ENCODE measurements around the gene BASP1.

The BASP1 gene

DNA sequence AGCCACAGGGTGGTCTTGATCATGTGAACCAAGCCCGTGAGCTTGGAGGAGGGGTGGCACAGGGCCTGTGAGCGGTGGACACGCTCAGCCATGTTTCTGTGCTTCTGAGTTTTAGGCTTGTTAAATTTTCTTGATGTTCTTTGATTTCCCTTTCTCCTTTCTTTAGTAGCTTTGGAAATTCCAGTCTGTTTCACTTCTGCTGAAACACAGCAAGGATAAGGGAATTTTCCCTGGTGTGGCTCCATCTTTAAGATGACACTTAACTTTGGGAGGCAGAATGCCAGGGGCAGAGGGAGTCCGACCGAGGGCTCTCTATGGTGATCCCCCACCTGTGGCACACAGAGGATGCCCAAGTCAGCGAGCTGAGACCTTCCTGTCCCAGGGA, 29.7 kb upstream of the BASP1 start:
- WGBS, 2 donors (ENCODE audit: extremely low coverage in 2 of 2, insufficient read length in 2 of 2, insufficient replicate concordance in 1 of 2), result no CpG with 5 or more reads among the region's 6 CpGs
- Histone ChIP-seq H3K9ac (ENCODE audit: low read depth, low read length, poor library complexity) (no peak overlapping the region), H3K23ac (ENCODE audit: low read depth, low read length, poor library complexity) (no peak overlapping the region), H2AK5ac (ENCODE audit: low read depth, low read length) (no peak overlapping the region), H4K8ac (ENCODE audit: low read depth, low read length) (no peak overlapping the region), H3K4me2 (ENCODE audit: insufficient read depth, low read length, poor library complexity, severe bottlenecking) (no peak overlapping the region), H3K36me3 (replicated peaks in 1 of 2; ENCODE audit: control insufficient read depth in 2 of 2, insufficient read depth in 2 of 2, low read length in 2 of 2) (no peaks in the 10 kb centered on the region), H3K4me1 (ENCODE audit: control insufficient read depth in 2 of 2, insufficient read depth in 1 of 2, low read depth in 1 of 2, low read length in 2 of 2) (peaks cover 4 to 5% of the 10 kb centered on the region in 2 donors), H2BK12ac (ENCODE audit: low read length) (no peak overlapping the region), H3K27ac (replicated peaks; ENCODE audit: low read length) (no peak overlapping the region), H3K79me1 (ENCODE audit: low read depth, low read length) (no peaks in the 10 kb centered on the region), H3K9me3 (replicated peaks in 1 of 2; ENCODE audit: control insufficient read depth in 2 of 2, insufficient read depth in 1 of 2, low read depth in 1 of 2, low read length in 2 of 2) (no peaks in the 10 kb centered on the region), H3K4me3 (ENCODE audit: low read length in 2 of 2) (no peak overlapping the region), H3K18ac (ENCODE audit: low read length) (peak overlapping the region; percentile 63), H2BK15ac (ENCODE audit: low read length) (no peak overlapping the region), H3K14ac (ENCODE audit: low read length) (no peak overlapping the region), H3K4ac (ENCODE audit: low read length) (no peak overlapping the region), H2BK120ac (ENCODE audit: low read depth, low read length) (no peak overlapping the region), H3K27me3 (ENCODE audit: control insufficient read depth in 3 of 3, insufficient read depth in 3 of 3, low read depth in 1 of 3, low read length in 3 of 3) (no peaks in the 10 kb centered on the region), H4K91ac (ENCODE audit: low read depth, low read length, poor library complexity) (no peak overlapping the region), H2BK5ac (ENCODE audit: low read length) (no peak overlapping the region), H2AFZ (ENCODE audit: low read length) (no peak overlapping the region)
- no peak for DNase-seq (ENCODE audit: low spot score)

DNA sequence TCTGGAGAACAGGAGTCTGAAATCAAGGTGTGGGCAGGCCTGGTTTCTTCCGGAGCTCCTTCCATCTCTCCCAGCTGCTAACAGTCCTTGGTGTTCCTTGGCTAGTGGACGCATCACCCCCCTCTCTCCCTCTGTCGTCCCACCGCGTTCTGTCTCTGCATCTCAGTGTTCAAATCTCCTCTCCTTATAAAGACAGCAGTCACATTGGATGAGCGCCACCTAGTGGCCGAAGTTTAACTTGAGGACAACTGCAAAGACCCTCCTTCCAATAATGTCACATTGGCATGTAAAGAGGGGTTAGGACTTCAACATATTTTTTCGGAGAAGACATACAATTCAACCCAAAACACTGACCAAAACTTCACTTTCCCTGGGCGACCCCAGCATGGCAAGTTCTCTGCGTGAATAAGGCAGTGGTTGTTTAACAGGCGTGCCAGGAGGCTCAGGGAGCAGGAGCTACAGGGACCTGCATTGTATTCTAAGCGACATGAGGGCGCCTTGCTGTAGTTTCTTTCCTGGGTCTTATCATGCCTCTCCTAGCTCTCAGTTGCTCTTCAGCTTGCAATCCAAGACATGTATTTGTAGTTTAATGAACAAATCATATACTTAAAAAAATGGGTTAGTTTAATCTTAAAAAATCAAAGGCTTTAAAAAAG, 27.9 kb upstream of the BASP1 start:
- Histone ChIP-seq H3K36me3 (replicated peaks in 1 of 2; ENCODE audit: control insufficient read depth in 2 of 2, insufficient read depth in 2 of 2, low read length in 2 of 2) (no peaks in the 10 kb centered on the region), H3K14ac (ENCODE audit: low read length) (no peak overlapping the region), H4K8ac (ENCODE audit: low read depth, low read length) (no peak overlapping the region), H3K27me3 (ENCODE audit: control insufficient read depth in 3 of 3, insufficient read depth in 3 of 3, low read depth in 1 of 3, low read length in 3 of 3) (no peaks in the 10 kb centered on the region), H3K4me3 (ENCODE audit: low read length in 2 of 2) (no peak overlapping the region), H3K4me1 (ENCODE audit: control insufficient read depth in 2 of 2, insufficient read depth in 1 of 2, low read depth in 1 of 2, low read length in 2 of 2) (peaks cover 4 to 5% of the 10 kb centered on the region in 2 donors), H2BK5ac (ENCODE audit: low read length) (no peak overlapping the region), H2AK5ac (ENCODE audit: low read depth, low read length) (no peak overlapping the region), H3K23ac (ENCODE audit: low read depth, low read length, poor library complexity) (no peak overlapping the region), H4K91ac (ENCODE audit: low read depth, low read length, poor library complexity) (no peak overlapping the region), H3K9me3 (replicated peaks in 1 of 2; ENCODE audit: control insufficient read depth in 2 of 2, insufficient read depth in 1 of 2, low read depth in 1 of 2, low read length in 2 of 2) (no peaks in the 10 kb centered on the region), H2BK12ac (ENCODE audit: low read length) (no peak overlapping the region), H2AFZ (ENCODE audit: low read length) (no peak overlapping the region), H3K79me1 (ENCODE audit: low read depth, low read length) (no peaks in the 10 kb centered on the region), H3K4ac (ENCODE audit: low read length) (no peak overlapping the region), H3K18ac (ENCODE audit: low read length) (no peak overlapping the region), H2BK120ac (ENCODE audit: low read depth, low read length) (no peak overlapping the region), H3K27ac (replicated peaks; ENCODE audit: low read length) (no peak overlapping the region), H3K4me2 (ENCODE audit: insufficient read depth, low read length, poor library complexity, severe bottlenecking) (no peak overlapping the region), H3K9ac (ENCODE audit: low read depth, low read length, poor library complexity) (no peak overlapping the region), H2BK15ac (ENCODE audit: low read length) (no peak overlapping the region)
- DNase-seq (ENCODE audit: low spot score), result peak; percentile 86
- no CpG with 5 or more reads among the region's 13 CpGs for whole genome bisulfite sequencing, 2 donors (ENCODE audit: extremely low coverage in 2 of 2, insufficient read length in 2 of 2, insufficient replicate concordance in 1 of 2)

- Histone ChIP-seq H3K9ac (ENCODE audit: low read depth, low read length, poor library complexity) (no peak overlapping the region), H3K4me1 (ENCODE audit: control insufficient read depth in 2 of 2, insufficient read depth in 1 of 2, low read depth in 1 of 2, low read length in 2 of 2) (peaks cover 4 to 5% of the 10 kb centered on the region in 2 donors), H3K4me3 (ENCODE audit: low read length in 2 of 2) (no peak overlapping the region), H3K23ac (ENCODE audit: low read depth, low read length, poor library complexity) (no peak overlapping the region), H3K27ac (replicated peaks; ENCODE audit: low read length) (no peak overlapping the region), H2BK120ac (ENCODE audit: low read depth, low read length) (no peak overlapping the region), H3K79me1 (ENCODE audit: low read depth, low read length) (no peaks in the 10 kb centered on the region), H3K4me2 (ENCODE audit: insufficient read depth, low read length, poor library complexity, severe bottlenecking) (no peak overlapping the region), H3K4ac (ENCODE audit: low read length) (no peak overlapping the region), H2BK5ac (ENCODE audit: low read length) (no peak overlapping the region), H3K18ac (ENCODE audit: low read length) (no peak overlapping the region), H2AK5ac (ENCODE audit: low read depth, low read length) (no peak overlapping the region), H2BK12ac (ENCODE audit: low read length) (no peak overlapping the region), H3K27me3 (ENCODE audit: control insufficient read depth in 3 of 3, insufficient read depth in 3 of 3, low read depth in 1 of 3, low read length in 3 of 3) (no peaks in the 10 kb centered on the region), H2AFZ (ENCODE audit: low read length) (no peak overlapping the region), H2BK15ac (ENCODE audit: low read length) (no peak overlapping the region), H3K36me3 (replicated peaks in 1 of 2; ENCODE audit: control insufficient read depth in 2 of 2, insufficient read depth in 2 of 2, low read length in 2 of 2) (no peaks in the 10 kb centered on the region), H3K9me3 (replicated peaks in 1 of 2; ENCODE audit: control insufficient read depth in 2 of 2, insufficient read depth in 1 of 2, low read depth in 1 of 2, low read length in 2 of 2) (no peaks in the 10 kb centered on the region), H4K8ac (ENCODE audit: low read depth, low read length) (no peak overlapping the region), H3K14ac (ENCODE audit: low read length) (no peak overlapping the region), H4K91ac (ENCODE audit: low read depth, low read length, poor library complexity) (no peak overlapping the region)
- no CpG with 5 or more reads among the region's 4 CpGs for WGBS, 2 donors (ENCODE audit: extremely low coverage in 2 of 2, insufficient read length in 2 of 2, insufficient replicate concordance in 1 of 2)
- peak; percentile 61 for DNase-seq (ENCODE audit: low spot score)
Observed at GRCh38 chr5:17190242-17190778, 27.1 kb upstream of the BASP1 start.

DNA sequence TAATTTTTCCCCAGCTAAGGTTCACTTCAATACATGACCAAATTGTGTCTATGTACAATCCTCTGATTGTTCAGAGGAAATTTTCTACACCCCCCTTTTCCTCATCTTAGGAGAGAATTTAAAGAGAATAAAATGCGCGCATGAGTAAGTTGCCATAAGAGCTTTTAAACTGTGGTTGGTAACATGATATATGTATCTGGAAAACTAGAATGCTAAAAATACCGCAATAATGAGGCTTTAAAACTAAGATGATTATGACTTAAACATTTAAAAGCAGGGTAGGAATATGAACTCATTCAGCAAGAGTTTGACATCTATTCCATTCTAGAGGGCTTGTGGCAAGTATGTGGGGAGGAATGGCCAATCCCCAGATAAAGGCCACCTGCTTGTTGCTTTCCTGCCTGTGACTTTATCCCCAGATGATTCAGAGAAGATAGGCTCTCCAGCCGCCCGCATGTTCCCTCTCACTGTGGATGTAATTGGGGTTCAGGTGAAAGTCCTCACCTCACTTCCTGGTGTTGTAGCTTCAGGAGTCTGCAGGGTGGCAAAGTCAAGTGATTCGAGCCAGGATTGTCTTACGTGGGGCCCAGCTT, 26.5 kb upstream of the BASP1 start:
- Histone ChIP-seq H3K14ac (ENCODE audit: low read length) (no peak overlapping the region), H4K91ac (ENCODE audit: low read depth, low read length, poor library complexity) (no peak overlapping the region), H3K4me1 (ENCODE audit: control insufficient read depth in 2 of 2, insufficient read depth in 1 of 2, low read depth in 1 of 2, low read length in 2 of 2) (peaks cover 4 to 5% of the 10 kb centered on the region in 2 donors), H3K23ac (ENCODE audit: low read depth, low read length, poor library complexity) (no peak overlapping the region), H2AK5ac (ENCODE audit: low read depth, low read length) (no peak overlapping the region), H3K36me3 (replicated peaks in 1 of 2; ENCODE audit: control insufficient read depth in 2 of 2, insufficient read depth in 2 of 2, low read length in 2 of 2) (no peaks in the 10 kb centered on the region), H3K4ac (ENCODE audit: low read length) (no peak overlapping the region), H3K9me3 (replicated peaks in 1 of 2; ENCODE audit: control insufficient read depth in 2 of 2, insufficient read depth in 1 of 2, low read depth in 1 of 2, low read length in 2 of 2) (no peaks in the 10 kb centered on the region), H3K9ac (ENCODE audit: low read depth, low read length, poor library complexity) (no peak overlapping the region), H2BK5ac (ENCODE audit: low read length) (no peak overlapping the region), H2BK120ac (ENCODE audit: low read depth, low read length) (no peak overlapping the region), H2BK12ac (ENCODE audit: low read length) (no peak overlapping the region), H4K8ac (ENCODE audit: low read depth, low read length) (no peak overlapping the region), H3K27me3 (ENCODE audit: control insufficient read depth in 3 of 3, insufficient read depth in 3 of 3, low read depth in 1 of 3, low read length in 3 of 3) (no peaks in the 10 kb centered on the region), H3K27ac (replicated peaks; ENCODE audit: low read length) (no peak overlapping the region), H2AFZ (ENCODE audit: low read length) (no peak overlapping the region), H3K4me3 (ENCODE audit: low read length in 2 of 2) (no peak overlapping the region), H3K4me2 (ENCODE audit: insufficient read depth, low read length, poor library complexity, severe bottlenecking) (no peak overlapping the region), H3K18ac (ENCODE audit: low read length) (no peak overlapping the region), H2BK15ac (ENCODE audit: low read length) (no peak overlapping the region), H3K79me1 (ENCODE audit: low read depth, low read length) (no peaks in the 10 kb centered on the region)
- DNase-seq (ENCODE audit: low spot score), result no peak
- WGBS, 2 donors (ENCODE audit: extremely low coverage in 2 of 2, insufficient read length in 2 of 2, insufficient replicate concordance in 1 of 2), result no CpG with 5 or more reads among the region's 7 CpGs

Data from neuronal stem cell (in vitro differentiated cells).